GM10847 (cell line): ENCODE measurements around the gene ENDOV.

Experiments
- POLR2A ChIP-seq: IDR thresholded peaks from 2 replicates; pipeline ENCODE4 v1.6.1; 2011; ENCODE audit not compliant: insufficient read length; ENCODE audit errors: extremely low read depth

The ENDOV gene

GRCh38 chr17:80414803-80415625 lies at the start of gene ENDOV:
Gene ENDOV, plus strand, starts transcription at chr17:80415167. Its CDS starts 28 bp downstream, at chr17:80415195.
- TF ChIP-seq POLR2A: peak; percentile 43

- TF ChIP-seq POLR2A: no peak
These were observed 49.0 kb upstream of the ENDOV start for GRCh38 chr17:80365983-80366382.

- no peak for TF ChIP-seq POLR2A
These were observed 47.5 kb upstream of the ENDOV start for GRCh38 chr17:80367503-80367902.

GRCh38 chr17:80371196-80371595 lies 43.8 kb upstream of the ENDOV start:
- no peak for TF ChIP-seq POLR2A

GRCh38 chr17:80372456-80372855 lies 42.5 kb upstream of the ENDOV start:
- TF ChIP-seq POLR2A: no peak

- TF ChIP-seq POLR2A: no peak
These were observed 41.9 kb upstream of the ENDOV start for GRCh38 chr17:80372922-80373570.

- no peak for TF ChIP-seq POLR2A
These were observed 40.8 kb upstream of the ENDOV start for GRCh38 chr17:80374039-80374731.

- no peak for TF ChIP-seq POLR2A
These were observed 40.0 kb upstream of the ENDOV start for GRCh38 chr17:80374732-80375585.

GRCh38 chr17:80376531-80376930 lies 38.4 kb upstream of the ENDOV start:
- TF ChIP-seq POLR2A: no peak

- no peak for TF ChIP-seq POLR2A
These were observed 37.2 kb upstream of the ENDOV start for GRCh38 chr17:80377798-80378197.

- TF ChIP-seq POLR2A: no peak
These were observed 35.6 kb upstream of the ENDOV start for GRCh38 chr17:80379348-80379747.

GRCh38 chr17:80380068-80380467 lies 34.9 kb upstream of the ENDOV start:
- TF ChIP-seq POLR2A: no peak

GRCh38 chr17:80380555-80381002 lies 34.4 kb upstream of the ENDOV start:
- TF ChIP-seq POLR2A: no peak

- TF ChIP-seq POLR2A: no peak
These were observed 33.5 kb upstream of the ENDOV start for GRCh38 chr17:80381416-80381923.

- TF ChIP-seq POLR2A: no peak
These were observed 32.5 kb upstream of the ENDOV start for GRCh38 chr17:80382446-80382845.

- no peak for TF ChIP-seq POLR2A
These were observed 32.0 kb upstream of the ENDOV start for GRCh38 chr17:80382956-80383355.
